Nephron (organoid): ENCODE measurements around the gene HEYL.

Experiments used
- H3K27ac Mint-ChIP-seq, 3 experiments: 2 replicates each; pipeline ENCODE4 v1.8.0; 2020; ENCODE audit warnings: mixed read lengths in 3 of 3, mild to moderate bottlenecking in 2 of 3, moderate library complexity in 1 of 3
- H3K27me3 Mint-ChIP-seq: 2 replicates; pipeline ENCODE4 v1.8.0; 2021; ENCODE audit warnings: low read depth, mild to moderate bottlenecking, moderate library complexity, mixed read lengths
- H3K36me3 Mint-ChIP-seq: 2 replicates; pipeline ENCODE4 v1.8.0; 2020; ENCODE audit warnings: low read depth, mixed read lengths
- H3K4me1 Mint-ChIP-seq: 2 replicates; pipeline ENCODE4 v1.8.0; 2020; ENCODE audit warnings: mixed read lengths
- H3K4me3 Mint-ChIP-seq, 3 experiments: 2 replicates each; pipeline ENCODE4 v1.8.0; 2020; ENCODE audit warnings: mild to moderate bottlenecking in 3 of 3, mixed read lengths in 3 of 3, moderate library complexity in 2 of 3
- H3K9me3 Mint-ChIP-seq: 2 replicates; pipeline ENCODE4 v1.8.0; 2020; ENCODE audit warnings: mixed read lengths
- CTCF ChIP-seq, 3 experiments: fragments of 200-600 bp; sonication (generic); IDR thresholded peaks; one replicate each; pipeline ENCODE4 v1.5.0; 2021; ENCODE audit warnings: antibody characterized with exemption in 3 of 3; ENCODE audit not compliant: unreplicated experiment in 3 of 3

The HEYL gene

DNA sequence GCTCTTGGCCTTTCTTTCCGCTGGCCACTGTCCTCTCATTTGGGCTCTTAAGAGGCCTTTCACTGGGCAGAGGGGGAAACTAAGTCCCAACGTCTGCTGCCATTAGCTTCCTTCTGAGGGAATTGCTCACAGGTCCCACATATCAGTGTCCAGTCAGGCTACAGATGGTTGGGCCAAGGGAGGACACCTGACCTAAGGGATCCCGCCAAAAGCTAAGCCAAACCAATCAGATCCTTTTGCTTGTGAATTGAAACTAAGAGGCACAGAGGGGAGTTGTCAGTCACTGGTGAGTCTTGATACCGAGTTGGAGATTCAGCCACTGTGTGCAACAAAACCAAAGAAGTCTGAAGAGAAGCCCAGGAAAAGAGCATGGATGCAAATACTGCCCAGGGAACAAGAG is 38.2 kb upstream of the HEYL start:
- no peak for TF ChIP-seq CTCF (IDR thresholded peaks at IDR 0.05; ENCODE audit: unreplicated experiment in 3 of 3)
- Mint-ChIP-seq H3K27me3 (peaks cover 80% of the 10 kb centered on the region), H3K4me1 (no peaks in the 10 kb centered on the region), H3K36me3 (no peaks in the 10 kb centered on the region), H3K9me3 (no peaks in the 10 kb centered on the region), H3K27ac (no peak overlapping the region), H3K4me3 (no peak overlapping the region)

GRCh38 chr1:39676948-39677548 is 37.6 kb upstream of the HEYL start:
- H3K4me1 Mint-ChIP-seq = no peaks in the 10 kb centered on the region
- no peaks in the 10 kb centered on the region for H3K36me3 Mint-ChIP-seq
- H3K4me3 Mint-ChIP-seq = no peak overlapping the region

GRCh38 chr1:39675220-39675619 is 35.8 kb upstream of the HEYL start:
- H3K27ac Mint-ChIP-seq = no peak overlapping the region
- no peaks in the 10 kb centered on the region for H3K36me3 Mint-ChIP-seq
- no peak for TF ChIP-seq CTCF (IDR thresholded peaks at IDR 0.05; ENCODE audit: unreplicated experiment in 3 of 3)
- peaks cover 72% of the 10 kb centered on the region for H3K27me3 Mint-ChIP-seq
- H3K9me3 Mint-ChIP-seq = no peaks in the 10 kb centered on the region
- no peak overlapping the region for H3K4me3 Mint-ChIP-seq
- peaks cover 8% of the 10 kb centered on the region for H3K4me1 Mint-ChIP-seq

More at GRCh38 chr1:39676948-39677548, 37.6 kb upstream of the HEYL start:
- no peak overlapping the region for H3K27ac Mint-ChIP-seq
- no peaks in the 10 kb centered on the region for H3K9me3 Mint-ChIP-seq
- peaks cover 80% of the 10 kb centered on the region for H3K27me3 Mint-ChIP-seq
- TF ChIP-seq CTCF (IDR thresholded peaks at IDR 0.05; ENCODE audit: unreplicated experiment in 3 of 3) = no peak

DNA sequence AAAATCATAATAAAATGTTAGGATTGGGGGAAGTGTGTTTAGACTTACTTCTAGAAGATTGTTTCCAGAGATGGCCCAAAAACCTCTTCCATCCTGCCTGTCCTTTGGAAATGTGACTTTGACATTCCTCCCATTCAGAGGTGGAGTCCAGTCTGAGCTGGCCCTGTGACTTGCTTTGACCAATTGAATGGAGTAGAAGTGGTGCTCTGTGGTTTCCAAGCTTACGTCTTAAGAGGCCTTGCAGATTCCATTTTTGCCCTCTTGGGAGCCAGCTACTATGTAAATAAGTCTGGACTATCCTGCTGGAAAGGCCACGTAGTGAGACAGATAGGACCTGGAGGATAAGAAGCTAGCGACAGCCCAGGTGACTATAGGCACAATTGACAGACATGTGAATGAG is 33.8 kb upstream of the HEYL start:
- Mint-ChIP-seq H3K4me1 (peaks cover 8% of the 10 kb centered on the region), H3K36me3 (no peaks in the 10 kb centered on the region), H3K4me3 (peak overlapping the region; percentile 46 to 80 (median 64)), H3K27me3 (peaks cover 70% of the 10 kb centered on the region), H3K27ac (no peak overlapping the region), H3K9me3 (no peaks in the 10 kb centered on the region)
- TF ChIP-seq CTCF (IDR thresholded peaks at IDR 0.05; ENCODE audit: unreplicated experiment in 3 of 3) = no peak

DNA sequence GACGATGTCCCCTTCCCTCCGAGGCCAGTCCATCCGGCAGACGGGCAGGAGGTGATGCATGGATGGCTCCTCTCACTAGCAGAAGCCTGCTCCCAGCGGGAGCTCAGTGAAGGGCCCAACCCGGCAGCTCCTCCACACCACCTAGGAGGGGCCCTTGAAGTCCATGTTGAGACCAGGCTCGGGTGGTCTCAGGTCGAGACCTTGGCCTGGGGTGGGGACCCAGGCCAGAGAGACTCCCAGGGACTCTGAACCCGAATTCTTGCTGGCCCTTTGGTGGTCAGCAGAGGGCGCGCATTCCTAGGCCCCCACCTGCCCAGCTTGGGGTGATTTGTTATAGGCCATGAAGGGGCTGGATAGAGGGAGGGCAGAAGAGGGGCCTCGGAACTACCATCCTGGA is 33.1 kb upstream of the HEYL start:
- no peak overlapping the region for H3K27ac Mint-ChIP-seq
- no peaks in the 10 kb centered on the region for H3K36me3 Mint-ChIP-seq
- peak overlapping the region; percentile 80 to 85 (median 83) for H3K4me3 Mint-ChIP-seq
- peaks cover 72% of the 10 kb centered on the region for H3K27me3 Mint-ChIP-seq
- no peaks in the 10 kb centered on the region for H3K9me3 Mint-ChIP-seq
- H3K4me1 Mint-ChIP-seq = peaks cover 8% of the 10 kb centered on the region
- peak; percentile 19 to 47 (median 34) for TF ChIP-seq CTCF (IDR thresholded peaks at IDR 0.05; ENCODE audit: unreplicated experiment in 3 of 3)
